Measurements from ENCODE around the gene SLC22A12. TPM values are rescaled to one million over a fixed set of nuclear protein-coding genes. Genes with fewer than 3 reads are reported as not detected.

The SLC22A12 gene
- total RNA-seq, 1 donor from 2014 or later = not detected

DNA sequence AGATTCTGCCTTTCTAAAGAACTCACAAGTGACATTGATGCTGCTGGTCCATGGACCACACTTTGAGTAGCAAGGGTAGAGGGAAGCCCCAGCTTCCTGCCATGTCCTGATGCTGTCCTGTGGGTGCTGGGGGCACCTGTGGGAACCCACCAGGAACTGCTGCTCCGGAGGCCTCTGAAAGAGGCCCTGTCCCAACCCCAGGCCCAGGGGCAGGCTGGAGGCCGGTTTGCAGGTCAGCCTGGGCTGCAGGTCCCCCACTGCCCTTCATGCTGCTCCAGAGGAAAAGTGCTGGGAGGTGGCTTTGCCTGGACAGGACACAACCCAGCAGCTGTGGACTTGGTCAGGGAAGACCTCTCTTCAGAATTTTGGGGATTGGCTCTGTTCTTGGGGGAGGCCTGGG lies 44.8 kb upstream of the SLC22A12 start:
- no peak for DNase-seq (ENCODE audit: low read depth)

DNA sequence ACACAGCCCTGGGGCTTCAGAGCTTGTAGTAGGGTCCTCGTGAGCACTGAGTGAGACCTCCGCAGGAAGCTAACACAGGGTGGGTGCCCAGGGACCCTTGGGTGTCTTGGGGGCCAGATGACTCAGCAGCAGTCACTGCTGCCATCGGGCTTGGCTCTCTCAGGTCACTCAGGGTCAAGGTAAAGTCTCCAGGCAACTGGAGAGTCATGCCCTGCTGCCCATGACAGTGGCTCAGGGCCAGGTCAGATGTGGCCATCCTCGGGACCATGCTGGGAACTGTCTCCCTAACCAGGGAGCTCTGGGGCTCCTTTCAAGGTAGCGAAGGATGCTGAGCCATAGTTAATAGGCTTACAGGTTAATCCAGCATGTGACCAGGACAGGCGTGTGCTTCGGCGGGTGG lies 44.4 kb upstream of the SLC22A12 start:
- no peaks in the 10 kb centered on the region for H3K36me3 ChIP-seq (ENCODE audit: control insufficient read depth, insufficient read depth, low read length)
- DNase-seq (ENCODE audit: low read depth) = no peak
- FAIRE-seq = no peak
- H3K27me3 ChIP-seq (ENCODE audit: control insufficient read depth, insufficient read depth, low read length) = no peaks in the 10 kb centered on the region
- no peak overlapping the region for H3K4me3 ChIP-seq (ENCODE audit: low read depth, low read length)
- TF ChIP-seq, protein P1, sequence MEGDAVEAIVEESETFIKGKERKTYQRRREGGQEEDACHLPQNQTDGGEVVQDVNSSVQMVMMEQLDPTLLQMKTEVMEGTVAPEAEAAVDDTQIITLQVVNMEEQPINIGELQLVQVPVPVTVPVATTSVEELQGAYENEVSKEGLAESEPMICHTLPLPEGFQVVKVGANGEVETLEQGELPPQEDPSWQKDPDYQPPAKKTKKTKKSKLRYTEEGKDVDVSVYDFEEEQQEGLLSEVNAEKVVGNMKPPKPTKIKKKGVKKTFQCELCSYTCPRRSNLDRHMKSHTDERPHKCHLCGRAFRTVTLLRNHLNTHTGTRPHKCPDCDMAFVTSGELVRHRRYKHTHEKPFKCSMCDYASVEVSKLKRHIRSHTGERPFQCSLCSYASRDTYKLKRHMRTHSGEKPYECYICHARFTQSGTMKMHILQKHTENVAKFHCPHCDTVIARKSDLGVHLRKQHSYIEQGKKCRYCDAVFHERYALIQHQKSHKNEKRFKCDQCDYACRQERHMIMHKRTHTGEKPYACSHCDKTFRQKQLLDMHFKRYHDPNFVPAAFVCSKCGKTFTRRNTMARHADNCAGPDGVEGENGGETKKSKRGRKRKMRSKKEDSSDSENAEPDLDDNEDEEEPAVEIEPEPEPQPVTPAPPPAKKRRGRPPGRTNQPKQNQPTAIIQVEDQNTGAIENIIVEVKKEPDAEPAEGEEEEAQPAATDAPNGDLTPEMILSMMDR (IDR thresholded peaks at IDR 0.05; ENCODE audit: insufficient read depth, low read length, severe bottlenecking) = no peak

More for the DNA sequence above, 44.8 kb upstream of the SLC22A12 start:
- no peaks in the 10 kb centered on the region for H3K36me3 ChIP-seq (ENCODE audit: control insufficient read depth, insufficient read depth, low read length)
- no peak for FAIRE-seq
- TF ChIP-seq, protein P1 (IDR thresholded peaks at IDR 0.05; ENCODE audit: insufficient read depth, low read length, severe bottlenecking) = no peak
- H3K27me3 ChIP-seq (ENCODE audit: control insufficient read depth, insufficient read depth, low read length) = no peaks in the 10 kb centered on the region
- no peak overlapping the region for H3K4me3 ChIP-seq (ENCODE audit: low read depth, low read length)

DNA sequence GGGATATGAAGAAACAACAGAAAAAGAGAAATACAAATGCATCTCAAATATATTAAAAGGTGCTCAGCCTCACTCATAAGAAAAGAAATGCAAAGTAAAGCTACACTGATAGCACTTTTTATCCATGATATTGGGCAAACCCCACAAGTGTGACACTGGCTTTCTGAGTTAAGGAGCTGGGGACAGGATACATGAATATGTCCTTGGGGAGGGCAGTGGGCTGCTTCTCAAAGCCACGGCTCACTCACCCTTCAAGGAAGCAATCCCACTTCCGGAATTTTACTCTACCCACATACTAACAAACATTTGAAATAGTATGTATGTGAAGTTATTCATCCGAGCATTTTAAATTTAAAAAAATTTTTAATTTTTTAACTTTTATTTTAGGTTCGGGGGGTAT lies 41.1 kb upstream of the SLC22A12 start:
- Histone ChIP-seq H3K4me3 (ENCODE audit: low read depth, low read length) (no peak overlapping the region), H3K36me3 (ENCODE audit: control insufficient read depth, insufficient read depth, low read length) (no peaks in the 10 kb centered on the region), H3K27me3 (ENCODE audit: control insufficient read depth, insufficient read depth, low read length) (no peaks in the 10 kb centered on the region)
- TF ChIP-seq, protein P1 (IDR thresholded peaks at IDR 0.05; ENCODE audit: insufficient read depth, low read length, severe bottlenecking) = no peak
- no peak for FAIRE-seq
- no peak for DNase-seq (ENCODE audit: low read depth)

DNA sequence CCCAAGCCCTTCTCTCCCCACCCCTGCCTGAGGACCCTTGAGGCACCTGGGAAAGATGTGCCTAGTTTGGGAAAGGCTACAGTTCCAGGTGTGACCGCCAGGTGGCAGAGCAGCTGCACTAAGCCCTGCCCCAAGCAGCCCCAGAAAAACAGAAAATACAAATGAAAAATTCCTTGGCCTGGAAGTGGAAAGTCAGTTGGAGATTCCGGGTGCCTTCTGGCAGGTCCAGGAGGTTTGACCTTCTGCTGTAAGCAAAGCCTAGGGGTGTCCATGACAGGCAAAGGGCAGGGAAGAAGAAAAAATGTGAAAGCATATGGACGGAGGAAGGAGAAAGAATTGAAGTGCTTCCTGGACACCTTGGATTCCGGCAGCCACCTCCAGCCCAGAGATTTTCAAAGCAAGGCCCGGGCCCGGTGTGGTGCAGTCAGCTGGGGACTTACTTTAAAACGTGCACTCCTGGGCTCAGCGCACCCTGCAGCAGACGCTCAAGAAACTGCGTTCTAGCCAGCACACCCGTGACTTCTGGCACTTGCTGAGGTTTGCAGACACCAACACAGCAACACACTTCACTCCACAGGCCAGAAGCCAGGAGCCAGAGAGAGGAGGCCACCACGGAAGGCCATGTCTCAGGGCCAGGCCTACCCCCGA lies 37.3 kb upstream of the SLC22A12 start:
- Histone ChIP-seq H3K4me3 (ENCODE audit: low read depth, low read length) (no peak overlapping the region), H3K27me3 (ENCODE audit: control insufficient read depth, insufficient read depth, low read length) (peaks cover 1% of the 10 kb centered on the region), H3K36me3 (ENCODE audit: control insufficient read depth, insufficient read depth, low read length) (no peaks in the 10 kb centered on the region)
- TF ChIP-seq, protein P1 (IDR thresholded peaks at IDR 0.05; ENCODE audit: insufficient read depth, low read length, severe bottlenecking) = peak; percentile 93
- DNase-seq (ENCODE audit: low read depth) (peak; percentile 32), FAIRE-seq (no peak)

DNA sequence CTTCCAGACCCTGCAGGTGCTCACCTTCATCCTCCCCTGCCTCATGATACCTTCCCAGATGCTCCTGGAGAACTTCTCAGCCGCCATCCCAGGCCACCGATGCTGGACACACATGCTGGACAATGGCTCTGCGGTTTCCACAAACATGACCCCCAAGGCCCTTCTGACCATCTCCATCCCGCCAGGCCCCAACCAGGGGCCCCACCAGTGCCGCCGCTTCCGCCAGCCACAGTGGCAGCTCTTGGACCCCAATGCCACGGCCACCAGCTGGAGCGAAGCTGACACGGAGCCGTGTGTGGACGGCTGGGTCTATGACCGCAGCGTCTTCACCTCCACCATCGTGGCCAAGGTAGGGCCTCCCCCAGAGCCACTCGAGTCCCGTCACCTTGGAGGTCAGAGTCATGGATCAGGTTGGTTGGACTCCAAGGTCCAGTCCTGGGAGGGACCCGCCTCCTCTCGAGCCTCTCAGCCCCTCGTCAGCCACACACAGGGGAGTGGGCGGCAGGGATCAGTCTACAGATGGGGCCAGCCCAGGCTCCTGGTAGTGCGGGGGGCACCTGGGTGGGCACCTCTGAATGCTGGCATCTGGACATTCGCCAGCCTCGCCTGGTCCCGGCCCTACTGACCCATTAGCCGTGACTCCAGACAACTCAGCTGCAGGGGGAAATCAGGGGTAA lies 34.8 kb upstream of the SLC22A12 start:
- Histone ChIP-seq H3K27me3 (ENCODE audit: control insufficient read depth, insufficient read depth, low read length) (peaks cover 4% of the 10 kb centered on the region), H3K4me3 (ENCODE audit: low read depth, low read length) (no peak overlapping the region), H3K36me3 (ENCODE audit: control insufficient read depth, insufficient read depth, low read length) (no peaks in the 10 kb centered on the region)
- FAIRE-seq (no peak), DNase-seq (ENCODE audit: low read depth) (no peak)
- TF ChIP-seq, protein P1 (IDR thresholded peaks at IDR 0.05; ENCODE audit: insufficient read depth, low read length, severe bottlenecking) = no peak
